ENCODE data around the gene KREMEN1.

DNA sequence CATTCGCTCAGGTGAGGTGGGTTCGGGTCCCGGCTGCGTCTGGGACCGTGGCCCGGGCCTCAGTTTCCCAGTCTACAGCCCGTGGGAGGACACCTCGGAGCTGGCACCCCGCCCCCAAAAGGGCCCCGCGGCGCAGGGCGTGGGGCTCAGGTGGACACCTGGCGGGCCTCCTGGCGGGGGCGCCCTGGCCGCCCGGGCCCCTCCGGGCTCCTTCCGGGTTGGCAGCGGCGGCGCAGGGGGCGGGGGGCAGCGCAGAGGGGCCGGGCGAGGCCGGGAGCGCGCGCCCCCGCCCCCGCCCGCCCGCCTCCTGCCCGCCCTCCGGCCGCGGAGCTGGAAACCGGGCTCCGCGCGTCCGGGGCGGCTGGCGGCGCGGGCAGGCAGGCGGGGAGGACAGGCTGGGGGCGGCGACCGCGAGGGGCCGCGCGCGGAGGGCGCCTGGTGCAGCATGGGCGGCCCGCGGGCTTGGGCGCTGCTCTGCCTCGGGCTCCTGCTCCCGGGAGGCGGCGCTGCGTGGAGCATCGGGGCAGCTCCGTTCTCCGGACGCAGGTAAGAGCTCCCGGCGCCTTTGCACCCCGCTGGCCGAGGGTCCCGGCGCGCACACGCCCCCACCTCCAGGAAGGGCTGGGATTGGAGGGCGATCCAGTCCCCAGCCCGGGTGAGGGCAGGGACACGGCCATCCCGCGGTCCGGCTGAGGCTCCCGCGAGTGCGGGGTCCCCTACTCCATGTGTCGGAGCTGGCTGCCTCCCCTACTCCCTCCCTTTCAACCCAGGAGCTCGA lies 132.9 kb downstream of the KREMEN1 start, which contains the start of gene EMID1:
- TF ChIP-seq POLR2A (IDR thresholded peaks at IDR 0.05; ENCODE audit: extremely low read depth, insufficient read length), result peak; percentile 34
- TF ChIP-seq, protein P1, sequence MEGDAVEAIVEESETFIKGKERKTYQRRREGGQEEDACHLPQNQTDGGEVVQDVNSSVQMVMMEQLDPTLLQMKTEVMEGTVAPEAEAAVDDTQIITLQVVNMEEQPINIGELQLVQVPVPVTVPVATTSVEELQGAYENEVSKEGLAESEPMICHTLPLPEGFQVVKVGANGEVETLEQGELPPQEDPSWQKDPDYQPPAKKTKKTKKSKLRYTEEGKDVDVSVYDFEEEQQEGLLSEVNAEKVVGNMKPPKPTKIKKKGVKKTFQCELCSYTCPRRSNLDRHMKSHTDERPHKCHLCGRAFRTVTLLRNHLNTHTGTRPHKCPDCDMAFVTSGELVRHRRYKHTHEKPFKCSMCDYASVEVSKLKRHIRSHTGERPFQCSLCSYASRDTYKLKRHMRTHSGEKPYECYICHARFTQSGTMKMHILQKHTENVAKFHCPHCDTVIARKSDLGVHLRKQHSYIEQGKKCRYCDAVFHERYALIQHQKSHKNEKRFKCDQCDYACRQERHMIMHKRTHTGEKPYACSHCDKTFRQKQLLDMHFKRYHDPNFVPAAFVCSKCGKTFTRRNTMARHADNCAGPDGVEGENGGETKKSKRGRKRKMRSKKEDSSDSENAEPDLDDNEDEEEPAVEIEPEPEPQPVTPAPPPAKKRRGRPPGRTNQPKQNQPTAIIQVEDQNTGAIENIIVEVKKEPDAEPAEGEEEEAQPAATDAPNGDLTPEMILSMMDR (IDR thresholded peaks at IDR 0.05; ENCODE audit: low read depth, low read length), result peak; percentile 13
- TF ChIP-seq, protein P2, sequence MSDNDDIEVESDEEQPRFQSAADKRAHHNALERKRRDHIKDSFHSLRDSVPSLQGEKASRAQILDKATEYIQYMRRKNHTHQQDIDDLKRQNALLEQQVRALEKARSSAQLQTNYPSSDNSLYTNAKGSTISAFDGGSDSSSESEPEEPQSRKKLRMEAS (IDR thresholded peaks at IDR 0.05; ENCODE audit: low read depth, low read length), result no peak

Data from NB4 (cell line).